B cell (primary cell): ENCODE results near the gene POU6F1.

Experiments used
- EZH2 ChIP-seq: IDR thresholded peaks from 2 replicates; pipeline ENCODE4 v1.6.1; 2012; ENCODE audit warnings: borderline replicate concordance, low read depth, mild to moderate bottlenecking, moderate library complexity, low read length; ENCODE audit not compliant: insufficient read depth, poor library complexity, severe bottlenecking
- TF ChIP-seq, protein P1 (sequence below): fragments of 200-600 bp; IDR thresholded peaks from one replicate; pipeline ENCODE4 v1.8.0; 2022; ENCODE audit warnings: antibody characterized with exemption, mild to moderate bottlenecking

DNA sequence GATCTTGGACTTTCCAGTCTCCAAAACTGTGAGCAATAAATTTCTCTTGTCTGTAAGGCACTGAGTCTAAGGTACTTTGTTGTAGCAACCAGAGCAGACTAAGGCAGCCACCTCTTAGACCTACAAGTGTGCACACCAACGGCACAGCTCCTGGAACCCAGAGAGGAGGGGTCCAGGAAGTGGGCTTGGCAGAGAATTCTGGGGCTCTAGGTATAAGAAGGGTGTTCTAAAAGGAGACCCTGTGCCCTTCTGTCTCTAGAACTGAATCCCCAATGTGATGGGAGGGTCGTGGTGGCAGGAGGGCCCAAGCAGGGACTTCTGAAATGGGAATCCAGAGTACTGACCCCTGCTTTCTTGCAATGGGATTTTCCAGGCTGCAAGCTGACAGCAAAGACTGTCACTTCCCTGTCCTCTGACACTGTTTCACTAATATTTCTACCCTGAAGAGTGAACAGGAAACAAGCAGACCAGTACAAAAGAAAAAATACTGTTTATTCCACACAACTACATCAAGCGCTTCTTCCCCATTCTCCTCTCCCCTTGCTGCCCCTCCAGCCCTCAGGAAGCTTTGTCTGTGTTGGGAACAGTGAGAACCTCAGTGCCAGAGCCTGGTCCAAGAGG lies 31.3 kb downstream of the POU6F1 start:
- no peak for TF ChIP-seq EZH2
- TF ChIP-seq, protein P1, sequence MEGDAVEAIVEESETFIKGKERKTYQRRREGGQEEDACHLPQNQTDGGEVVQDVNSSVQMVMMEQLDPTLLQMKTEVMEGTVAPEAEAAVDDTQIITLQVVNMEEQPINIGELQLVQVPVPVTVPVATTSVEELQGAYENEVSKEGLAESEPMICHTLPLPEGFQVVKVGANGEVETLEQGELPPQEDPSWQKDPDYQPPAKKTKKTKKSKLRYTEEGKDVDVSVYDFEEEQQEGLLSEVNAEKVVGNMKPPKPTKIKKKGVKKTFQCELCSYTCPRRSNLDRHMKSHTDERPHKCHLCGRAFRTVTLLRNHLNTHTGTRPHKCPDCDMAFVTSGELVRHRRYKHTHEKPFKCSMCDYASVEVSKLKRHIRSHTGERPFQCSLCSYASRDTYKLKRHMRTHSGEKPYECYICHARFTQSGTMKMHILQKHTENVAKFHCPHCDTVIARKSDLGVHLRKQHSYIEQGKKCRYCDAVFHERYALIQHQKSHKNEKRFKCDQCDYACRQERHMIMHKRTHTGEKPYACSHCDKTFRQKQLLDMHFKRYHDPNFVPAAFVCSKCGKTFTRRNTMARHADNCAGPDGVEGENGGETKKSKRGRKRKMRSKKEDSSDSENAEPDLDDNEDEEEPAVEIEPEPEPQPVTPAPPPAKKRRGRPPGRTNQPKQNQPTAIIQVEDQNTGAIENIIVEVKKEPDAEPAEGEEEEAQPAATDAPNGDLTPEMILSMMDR, result no peak
